HCT116 (cell line): ENCODE results near the gene ZC3H12C. TPM values are rescaled to one million over a fixed set of nuclear protein-coding genes. Genes with fewer than 3 reads are reported as not detected.

Experiments used
- ATAC-seq: fragments of 200-7000 bp; cut with Tn5 transposase; 2 replicates; pipeline ENCODE4 v1.9.1; 2020; ENCODE audit warnings: mild to moderate bottlenecking, moderate library complexity
- BruUV-seq: library from RNA; stranded (reverse); fragments of 400-500 nt; replicated peaks from 2 replicates; lab custom pipeline; 2021; lab: Mats Ljungman, UMichigan
- CTCF ChIA-PET: fragments of 300-600 bp; sonication (Branson Sonifier 250); formaldehyde crosslinking; loops from one replicate; lab custom pipeline; 2021; ENCODE audit warnings: antibody characterized with exemption; lab: Charles Lee
- POLR2A ChIA-PET: fragments of 300-600, 350-600 bp; sonication (Branson Sonifier 250); formaldehyde crosslinking; loops from one replicate; lab custom pipeline; 2021; ENCODE audit warnings: antibody characterized with exemption; lab: Charles Lee
- RAD21 ChIA-PET, 2 experiments: fragments of 300-600 bp; sonication (Branson Sonifier 250); formaldehyde crosslinking; loops; one replicate each; lab custom pipeline; 2023; ENCODE audit warnings: low total read pairs in 2 of 2; ENCODE audit not compliant: uncharacterized antibody in 2 of 2, unreplicated experiment in 2 of 2, low non-redundant PET in 1 of 2; lab: Charles Lee
- DNase-seq: peaks from one replicate; pipeline ENCODE4 v3.0.0-alpha.2; 2010; ENCODE audit warnings: low read depth, low spot score
- H2AFZ ChIP-seq: fragments of 200-600 bp; shearing (Covaris generic), sonication (generic); 2 replicates; pipeline ENCODE4 v1.6.1; 2017; ENCODE audit warnings: low read depth, mixed run types, mixed read lengths, antibody characterized with exemption, low read length; ENCODE audit not compliant: poor library complexity, severe bottlenecking
- H3K27ac ChIP-seq: 2 replicates; pipeline ENCODE4 v1.5.1; 2012; ENCODE audit warnings: low read depth, low read length
- H3K27me3 ChIP-seq: fragments of 200-600 bp; sonication (generic); 2 replicates; pipeline ENCODE4 v1.6.1; 2016; ENCODE audit warnings: mixed run types, low read length, mixed read lengths; ENCODE audit not compliant: insufficient read depth
- H3K36me3 ChIP-seq, 2 experiments: fragments of 200-500 bp in 1 of 2; fragments of 200-600 bp in 1 of 2; sonication (Bioruptor generic) in 1 of 2; sonication (generic) in 1 of 2; 2 replicates each; pipeline versions ENCODE4 v1.5.1 to v1.6.1; 2014 to 2016; ENCODE audit warnings: low read length in 2 of 2, inconsistent platforms in 1 of 2, mixed read lengths in 1 of 2, mixed run types in 1 of 2; ENCODE audit not compliant: insufficient read depth in 2 of 2, control insufficient read depth in 1 of 2
- H3K4me1 ChIP-seq, 2 experiments: fragments of 200-600 bp in 1 of 2; sonication (generic) in 1 of 2; 2 replicates each; pipeline versions ENCODE4 v1.5.1 to v1.6.1; 2012 to 2017; ENCODE audit warnings: low read length in 2 of 2, inconsistent platforms in 1 of 2, mild to moderate bottlenecking in 1 of 2, mixed read lengths in 1 of 2, mixed run types in 1 of 2, moderate library complexity in 1 of 2; ENCODE audit not compliant: insufficient read depth in 2 of 2, control insufficient read depth in 1 of 2
- H3K4me2 ChIP-seq: fragments of 200-600 bp; sonication (generic); 2 replicates; pipeline ENCODE4 v1.6.1; 2017; ENCODE audit warnings: mixed run types, low read length, mixed read lengths
- H3K4me3 ChIP-seq, 2 experiments: fragments of 200-600 bp in 1 of 2; sonication (generic) in 1 of 2; replicated peaks in 1 of 2; 2 replicates each; pipeline ENCODE4 v1.5.1; 2011 to 2016; ENCODE audit warnings: low read length in 2 of 2, control low read depth in 1 of 2, low read depth in 1 of 2, mild to moderate bottlenecking in 1 of 2, mixed read lengths in 1 of 2, mixed run types in 1 of 2
- H3K79me2 ChIP-seq: fragments of 200-600 bp; sonication (generic); 2 replicates; pipeline ENCODE4 v1.6.1; 2017; ENCODE audit warnings: mild to moderate bottlenecking, mixed run types, low read length, moderate library complexity, mixed read lengths; ENCODE audit not compliant: insufficient read depth
- H3K9ac ChIP-seq: fragments of 200-600 bp; sonication (generic); 2 replicates; pipeline ENCODE4 v1.6.1; 2016; ENCODE audit warnings: low read length, mixed read lengths
- H3K9me2 ChIP-seq: fragments of 200-600 bp; sonication (generic), shearing (Covaris generic); 2 replicates; pipeline ENCODE4 v1.6.1; 2017; ENCODE audit warnings: mixed run types, mild to moderate bottlenecking, moderate library complexity; ENCODE audit not compliant: insufficient read depth
- H3K9me3 ChIP-seq, 2 experiments: fragments of 200-500 bp in 1 of 2; fragments of 200-600 bp in 1 of 2; sonication (Bioruptor generic) in 1 of 2; sonication (generic) in 1 of 2; 2 replicates each; pipeline ENCODE4 v1.6.1; 2014 to 2017; ENCODE audit warnings: low read length in 2 of 2, mixed read lengths in 2 of 2, inconsistent platforms in 1 of 2, low read depth in 1 of 2, mild to moderate bottlenecking in 1 of 2, mixed run types in 1 of 2, moderate library complexity in 1 of 2; ENCODE audit not compliant: control insufficient read depth in 1 of 2, insufficient read depth in 1 of 2
- H4K20me1 ChIP-seq: fragments of 200-600 bp; sonication (generic), shearing (Covaris generic); 2 replicates; pipeline ENCODE4 v1.6.1; 2017; ENCODE audit warnings: mixed run types, mild to moderate bottlenecking, moderate library complexity; ENCODE audit not compliant: insufficient read depth
- ATF3 ChIP-seq: IDR thresholded peaks from 2 replicates; pipeline ENCODE4 v1.6.1; 2012
- CEBPB ChIP-seq: IDR thresholded peaks from 2 replicates; pipeline ENCODE4 v1.6.1; 2012; ENCODE audit warnings: low read depth
- CTCF ChIP-seq, 3 experiments: fragments of 200-600 bp in 1 of 3; sonication (generic) in 1 of 3; IDR thresholded peaks in 2 of 3; conservative IDR thresholded peaks in 1 of 3; 2 replicates each; pipeline ENCODE4 v1.5.1; 2012 to 2017; ENCODE audit warnings: low read depth in 2 of 3, low read length in 2 of 3, antibody characterized with exemption in 1 of 3, borderline replicate concordance in 1 of 3, control low read depth in 1 of 3, mild to moderate bottlenecking in 1 of 3, mixed read lengths in 1 of 3, mixed run types in 1 of 3, moderate library complexity in 1 of 3; ENCODE audit not compliant: insufficient read depth in 1 of 3
- EGR1 ChIP-seq: IDR thresholded peaks from 2 replicates; pipeline ENCODE4 v1.6.1; 2012; ENCODE audit warnings: low read depth
- EZH2phosphoT487 ChIP-seq: fragments of 200-600 bp; IDR thresholded peaks from 2 replicates; pipeline ENCODE4 v1.6.1; 2018; ENCODE audit warnings: antibody characterized with exemption, borderline replicate concordance
- JUND ChIP-seq: IDR thresholded peaks from 2 replicates; pipeline ENCODE4 v1.6.1; 2012
- MAX ChIP-seq: IDR thresholded peaks from 2 replicates; pipeline ENCODE4 v1.6.1; 2012
- POLR2A ChIP-seq: IDR thresholded peaks from 2 replicates; pipeline ENCODE4 v1.7.0; 2011; ENCODE audit warnings: borderline replicate concordance; ENCODE audit not compliant: insufficient read depth, insufficient read length; ENCODE audit errors: extremely low read depth
- POLR2AphosphoS5 ChIP-seq: IDR thresholded peaks from 2 replicates; pipeline ENCODE4 v1.6.1; 2011; ENCODE audit warnings: mild to moderate bottlenecking, low read depth, low read length, moderate library complexity
- RAD21 ChIP-seq: IDR thresholded peaks from 2 replicates; pipeline ENCODE4 v1.6.1; 2012; ENCODE audit warnings: low read depth, mild to moderate bottlenecking
- SIN3A ChIP-seq: IDR thresholded peaks from 2 replicates; pipeline ENCODE4 v1.6.1; 2012; ENCODE audit warnings: low read depth
- SRF ChIP-seq: IDR thresholded peaks from 2 replicates; pipeline ENCODE4 v1.6.1; 2012; ENCODE audit warnings: low read depth
- TCF7L2 ChIP-seq: IDR thresholded peaks from 2 replicates; pipeline ENCODE4 v1.7.0; 2011; ENCODE audit warnings: borderline replicate concordance, inconsistent platforms; ENCODE audit not compliant: insufficient read depth, insufficient read length; ENCODE audit errors: extremely low read depth
- YY1 ChIP-seq: IDR thresholded peaks from 2 replicates; pipeline ENCODE4 v1.6.1; 2011; ENCODE audit warnings: low read length, low read depth, moderate library complexity, mild to moderate bottlenecking; ENCODE audit not compliant: insufficient replicate concordance; ENCODE audit errors: extremely low read depth
- ZBTB33 ChIP-seq: IDR thresholded peaks from 2 replicates; pipeline ENCODE4 v1.6.1; 2011; ENCODE audit warnings: mild to moderate bottlenecking, low read length, moderate library complexity; ENCODE audit not compliant: insufficient replicate concordance; ENCODE audit errors: extremely low read depth
- ZFX ChIP-seq: fragments of 450-650 bp; IDR thresholded peaks from 2 replicates; pipeline ENCODE4 v1.6.1; 2017
- ZNF274 ChIP-seq: fragments of 200-500 bp; sonication (Bioruptor generic); IDR thresholded peaks from 2 replicates; pipeline ENCODE4 v1.6.1; 2014; ENCODE audit warnings: mild to moderate bottlenecking, low read depth, low read length, inconsistent platforms
- intact Hi-C: fragments of 100-400 bp; cut with micrococcal nuclease; formaldehyde crosslinking; loops from 2 replicates; pipeline ENCODE4 v1.10.0; 2022
- total RNA-seq: library from RNA; stranded (reverse); gene quantifications from one replicate; pipeline ENCODE4 v1.2.1, GENCODE V29; 2021; ENCODE audit not compliant: unreplicated experiment

Gene ZC3H12C
- total RNA-seq, 1 experiment from 2014 or later: 10.2 TPM

- CTCF ChIA-PET: no interaction called here
- Histone ChIP-seq H4K20me1 (no peaks in the 10 kb centered on the region), H3K27me3 (no peaks in the 10 kb centered on the region), H3K36me3 (no peaks in the 10 kb centered on the region)
- intact Hi-C loops: no loop called here
- RAD21 ChIA-PET: no interaction called here
- POLR2A ChIA-PET: no interaction called here
- no TSS peak for BruUV-seq
- TF ChIP-seq POLR2AphosphoS5: no peak
- TF ChIP-seq EZH2phosphoT487: no peak
- TF ChIP-seq ATF3: no peak
- TF ChIP-seq JUND: no peak
- no peak for TF ChIP-seq ZFX
- TF ChIP-seq SRF: no peak
- no peak for TF ChIP-seq TCF7L2
- no peak for TF ChIP-seq CEBPB
- TF ChIP-seq, all 23 proteins: peak for 0
- Histone ChIP-seq H3K9ac (no peak overlapping the region), H3K79me2 (no peaks in the 10 kb centered on the region), H3K4me1 (no peaks in the 10 kb centered on the region), H3K4me2 (no peak overlapping the region), H3K9me3 (peaks cover 0 to 4% of the 10 kb centered on the region in 2 experiments; a peak in 1 of 4 replicates), H3K9me2 (no peaks in the 10 kb centered on the region), H2AFZ (no peak overlapping the region), H3K4me3 (no peak overlapping the region), H3K27ac (no peak overlapping the region)
- DNase-seq (no peak), ATAC-seq (no peak)
These were observed 15.8 kb upstream of the ZC3H12C start for GRCh38 chr11:110077346-110077745.

GRCh38 chr11:110077831-110078325, 15.3 kb upstream of the ZC3H12C start:
- no peak overlapping the region for H3K4me3 ChIP-seq
- H3K4me1 ChIP-seq: no peaks in the 10 kb centered on the region
- no peak for DNase-seq
- BruUV-seq: no TSS peak
- H4K20me1 ChIP-seq: no peaks in the 10 kb centered on the region
- ATAC-seq: no peak
- POLR2A ChIA-PET: no interaction called here
- CTCF ChIA-PET: no interaction called here
- intact Hi-C loops: no loop called here
- H3K27me3 ChIP-seq: no peaks in the 10 kb centered on the region
- H3K9ac ChIP-seq: no peak overlapping the region
- H3K9me2 ChIP-seq: no peaks in the 10 kb centered on the region
- no peaks in the 10 kb centered on the region for H3K79me2 ChIP-seq
- no peaks in the 10 kb centered on the region for H3K36me3 ChIP-seq
- RAD21 ChIA-PET: no interaction called here
- no peak overlapping the region for H2AFZ ChIP-seq
- H3K9me3 ChIP-seq: peaks cover 0 to 4% of the 10 kb centered on the region in 2 experiments; a peak in 1 of 4 replicates
- H3K27ac ChIP-seq: no peak overlapping the region
- H3K4me2 ChIP-seq: no peak overlapping the region
- no peak for TF ChIP-seq EZH2phosphoT487
- TF ChIP-seq EGR1: no peak
- TF ChIP-seq POLR2AphosphoS5: no peak
- TF ChIP-seq CEBPB: no peak
- no peak for TF ChIP-seq MAX
- no peak for TF ChIP-seq CTCF (IDR thresholded peaks at IDR 0.05 in 2 of 3, conservative IDR thresholded peaks at IDR 0.05 in 1 of 3; ENCODE audit: borderline replicate concordance in 1 of 3, insufficient read depth in 1 of 3, low read depth in 2 of 3, low read length in 2 of 3)
- TF ChIP-seq ZBTB33: no peak
- no peak for TF ChIP-seq RAD21
- TF ChIP-seq SRF: no peak
- no peak for TF ChIP-seq ZNF274
- TF ChIP-seq YY1: no peak
- no peak for TF ChIP-seq POLR2A
- TF ChIP-seq ZFX: no peak
- no peak for TF ChIP-seq SIN3A
